Prostate gland (tissue), 2 donors: ENCODE results near the gene EIF3B. TPM values are rescaled to one million over a fixed set of nuclear protein-coding genes. Genes with fewer than 3 reads are reported as not detected.

Experiments
- DNase-seq: peaks from one replicate; pipeline ENCODE4 v3.0.0-alpha.2; 2019; ENCODE audit warnings: low spot score
- H3K27ac ChIP-seq, 2 donors: fragments of 200-600 bp; sonication (generic); 2 replicates each; pipeline ENCODE4 v1.5.1; 2017 to 2019
- H3K27me3 ChIP-seq: fragments of 200-600 bp; sonication (generic); replicated peaks from 2 replicates; pipeline ENCODE4 v1.5.1; 2019; ENCODE audit not compliant: insufficient read depth
- H3K36me3 ChIP-seq, 2 donors: fragments of 200-600 bp; sonication (generic); 1 replicate in 1 of 2; 2 replicates in 1 of 2; pipeline versions ENCODE4 v1.5.1 to v1.8.1; 2017 to 2019
- H3K4me1 ChIP-seq: fragments of 200-600 bp; sonication (generic); replicated peaks from 2 replicates; pipeline ENCODE4 v1.5.1; 2019
- H3K4me3 ChIP-seq, 2 donors: fragments of 200-600 bp; sonication (generic); 2 replicates each; pipeline ENCODE4 v1.5.1; 2017 to 2019
- H3K9me3 ChIP-seq: fragments of 200-600 bp; sonication (generic); 2 replicates; pipeline ENCODE4 v1.5.1; 2017
- POLR2A ChIP-seq: fragments of 450-650 bp; IDR thresholded peaks from one replicate; pipeline ENCODE4 v1.6.1; 2016; ENCODE audit warnings: antibody characterized with exemption, mild to moderate bottlenecking
- POLR2AphosphoS5 ChIP-seq: sonication (generic); formaldehyde crosslinking; IDR thresholded peaks from one replicate; pipeline ENCODE4 v1.6.1; 2017; ENCODE audit warnings: antibody characterized with exemption
- WGBS: methylation state at CpG from one replicate; pipeline ENCODE4 v1.1.5; 2018; 5-methylcytosine and 5-hydroxymethylcytosine counted together
- intact Hi-C: fragments of 100-400 bp; cut with DNase I; formaldehyde crosslinking; loops from one replicate; pipeline ENCODE4 v1.14.2; 2022
- total RNA-seq, 2 donors: library from RNA; depleted of rRNA; stranded (reverse); fragments of >200 nt; gene quantifications; one replicate each; pipeline ENCODE4 v1.1.0, GENCODE V29; 2016
- TF ChIP-seq, protein P1 (sequence below), 4 experiments: fragments of 200-600 bp in 2 of 4; fragments of 450-650 bp in 2 of 4; sonication (generic) in 2 of 4; IDR thresholded peaks; 1 replicate in 3 of 4; 2 replicates in 1 of 4; pipeline ENCODE4 v1.5.1; 2016 to 2019; ENCODE audit warnings: antibody characterized with exemption in 4 of 4, mild to moderate bottlenecking in 2 of 4, moderate library complexity in 2 of 4

Gene EIF3B
- total RNA-seq, 2 donors from 2014 or later, result 141 to 220 TPM

GRCh38 chr7:2350055-2350454 is 4.6 kb upstream of the EIF3B start:
- WGBS, result 86% methylated on average over 9 of the region's 9 CpGs
- intact Hi-C loops, result loop anchor here (5.0 to 10.0 kb wide), 2 partner anchors 52 to 775 kb away; partner anchors contain the start of genes CHST12 and PSMG3
- no peaks in the 10 kb centered on the region for H3K36me3 ChIP-seq

GRCh38 chr7:2350861-2351260 is 3.8 kb upstream of the EIF3B start:
- Histone ChIP-seq H3K36me3 (no peaks in the 10 kb centered on the region), H3K27ac (no peak overlapping the region), H3K4me1 (peaks cover 5% of the 10 kb centered on the region), H3K9me3 (no peaks in the 10 kb centered on the region), H3K4me3 (no peak overlapping the region), H3K27me3 (no peaks in the 10 kb centered on the region)
- intact Hi-C loops, result loop anchor here (5.0 to 10.0 kb wide), 2 partner anchors 51 to 776 kb away; partner anchors contain the start of genes CHST12 and PSMG3
- TF ChIP-seq, protein P1, sequence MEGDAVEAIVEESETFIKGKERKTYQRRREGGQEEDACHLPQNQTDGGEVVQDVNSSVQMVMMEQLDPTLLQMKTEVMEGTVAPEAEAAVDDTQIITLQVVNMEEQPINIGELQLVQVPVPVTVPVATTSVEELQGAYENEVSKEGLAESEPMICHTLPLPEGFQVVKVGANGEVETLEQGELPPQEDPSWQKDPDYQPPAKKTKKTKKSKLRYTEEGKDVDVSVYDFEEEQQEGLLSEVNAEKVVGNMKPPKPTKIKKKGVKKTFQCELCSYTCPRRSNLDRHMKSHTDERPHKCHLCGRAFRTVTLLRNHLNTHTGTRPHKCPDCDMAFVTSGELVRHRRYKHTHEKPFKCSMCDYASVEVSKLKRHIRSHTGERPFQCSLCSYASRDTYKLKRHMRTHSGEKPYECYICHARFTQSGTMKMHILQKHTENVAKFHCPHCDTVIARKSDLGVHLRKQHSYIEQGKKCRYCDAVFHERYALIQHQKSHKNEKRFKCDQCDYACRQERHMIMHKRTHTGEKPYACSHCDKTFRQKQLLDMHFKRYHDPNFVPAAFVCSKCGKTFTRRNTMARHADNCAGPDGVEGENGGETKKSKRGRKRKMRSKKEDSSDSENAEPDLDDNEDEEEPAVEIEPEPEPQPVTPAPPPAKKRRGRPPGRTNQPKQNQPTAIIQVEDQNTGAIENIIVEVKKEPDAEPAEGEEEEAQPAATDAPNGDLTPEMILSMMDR (IDR thresholded peaks at IDR 0.05), result no peak
- TF ChIP-seq POLR2A (no peak), POLR2AphosphoS5 (no peak)
- WGBS, result 90% methylated on average over 12 of the region's 12 CpGs
- no peak for DNase-seq

More at GRCh38 chr7:2350055-2350454, 4.6 kb upstream of the EIF3B start:
- peaks cover 5% of the 10 kb centered on the region for H3K4me1 ChIP-seq
- no peak for TF ChIP-seq POLR2AphosphoS5
- no peak for TF ChIP-seq POLR2A
- TF ChIP-seq, protein P1 (IDR thresholded peaks at IDR 0.05), result no peak
- no peak overlapping the region for H3K4me3 ChIP-seq
- DNase-seq, result no peak
- H3K27ac ChIP-seq, result no peak overlapping the region
- no peaks in the 10 kb centered on the region for H3K27me3 ChIP-seq
- H3K9me3 ChIP-seq, result no peaks in the 10 kb centered on the region

DNA sequence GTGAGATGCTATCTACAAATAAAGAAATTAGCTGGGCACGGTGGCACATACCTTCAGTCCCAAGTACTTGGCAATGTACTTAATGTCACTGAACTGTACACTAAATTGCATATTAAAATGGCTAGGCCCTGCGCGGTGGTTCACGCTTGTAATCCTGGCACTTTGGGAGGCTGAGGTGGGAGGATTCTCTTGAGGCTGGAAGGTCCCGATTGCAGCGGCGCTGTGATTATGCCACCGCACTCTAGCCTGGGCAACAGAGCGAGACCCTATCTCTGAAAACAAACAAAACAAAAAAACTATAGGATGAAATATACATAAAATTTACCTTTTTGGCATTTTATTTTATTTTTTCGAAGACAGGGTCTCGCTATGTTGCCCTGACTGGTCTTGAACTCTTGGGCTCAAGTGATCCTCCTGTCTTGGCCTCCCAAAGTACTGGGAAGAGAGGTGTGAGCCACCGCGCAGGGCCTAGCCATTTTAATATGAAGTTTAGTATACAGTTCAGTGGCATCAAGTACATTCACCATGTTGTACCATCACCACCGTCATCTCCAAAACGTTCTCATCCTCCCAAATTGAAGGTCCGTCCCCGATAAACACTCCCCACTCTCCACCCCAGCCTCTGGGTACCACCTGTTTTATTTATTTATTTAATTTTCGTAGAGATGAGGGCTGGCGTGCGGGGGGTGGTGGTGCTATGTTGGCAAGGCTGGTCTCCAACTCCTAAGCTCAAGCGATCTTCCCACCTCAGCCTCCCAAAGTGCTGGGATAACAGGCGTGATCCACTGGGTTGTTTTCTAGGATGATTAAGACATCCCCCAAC is 1.3 kb upstream of the EIF3B start:
- intact Hi-C loops, result loop anchor here (5.0 to 10.0 kb wide), 2 partner anchors 49 to 779 kb away; partner anchors contain the start of genes CHST12 and PSMG3
- WGBS, result 51% methylated on average over 22 of the region's 22 CpGs
- DNase-seq, result no peak
- Histone ChIP-seq H3K4me1 (peaks cover 5% of the 10 kb centered on the region), H3K9me3 (no peaks in the 10 kb centered on the region), H3K27ac (peak overlapping the region; percentile 99), H3K4me3 (peak overlapping the region; percentile 92 to 97), H3K36me3 (no peaks in the 10 kb centered on the region), H3K27me3 (no peaks in the 10 kb centered on the region)
- TF ChIP-seq POLR2A (no peak), POLR2AphosphoS5 (no peak)

DNA sequence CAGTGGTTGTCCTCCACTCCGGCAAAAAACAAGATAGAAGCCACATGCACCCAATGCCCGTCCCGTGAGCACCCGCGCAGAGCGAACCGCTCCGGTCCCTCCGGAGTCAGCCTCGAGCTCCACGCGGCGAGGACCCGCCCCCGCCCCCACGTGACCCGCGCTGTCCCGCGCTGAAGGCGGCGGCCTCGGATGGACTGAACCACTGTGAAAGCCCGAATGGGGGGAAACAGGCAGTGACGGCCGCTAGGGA is 766 bp upstream of the EIF3B start:
- H3K9me3 ChIP-seq, result no peaks in the 10 kb centered on the region
- peak overlapping the region; percentile 99 for H3K27ac ChIP-seq
- H3K27me3 ChIP-seq, result no peaks in the 10 kb centered on the region
- no peak for TF ChIP-seq POLR2A
- TF ChIP-seq POLR2AphosphoS5, result peak; percentile 69
- H3K4me3 ChIP-seq, result peak overlapping the region; percentile 92 to 97
- peak; percentile 85 for DNase-seq
- intact Hi-C loops, result loop anchor here (5.0 to 10.0 kb wide), 2 partner anchors 48 to 779 kb away; partner anchors contain the start of genes CHST12 and PSMG3
- under 1% methylated on average over 23 of the region's 26 CpGs for WGBS
- H3K4me1 ChIP-seq, result peaks cover 5% of the 10 kb centered on the region
- H3K36me3 ChIP-seq, result no peaks in the 10 kb centered on the region

DNA sequence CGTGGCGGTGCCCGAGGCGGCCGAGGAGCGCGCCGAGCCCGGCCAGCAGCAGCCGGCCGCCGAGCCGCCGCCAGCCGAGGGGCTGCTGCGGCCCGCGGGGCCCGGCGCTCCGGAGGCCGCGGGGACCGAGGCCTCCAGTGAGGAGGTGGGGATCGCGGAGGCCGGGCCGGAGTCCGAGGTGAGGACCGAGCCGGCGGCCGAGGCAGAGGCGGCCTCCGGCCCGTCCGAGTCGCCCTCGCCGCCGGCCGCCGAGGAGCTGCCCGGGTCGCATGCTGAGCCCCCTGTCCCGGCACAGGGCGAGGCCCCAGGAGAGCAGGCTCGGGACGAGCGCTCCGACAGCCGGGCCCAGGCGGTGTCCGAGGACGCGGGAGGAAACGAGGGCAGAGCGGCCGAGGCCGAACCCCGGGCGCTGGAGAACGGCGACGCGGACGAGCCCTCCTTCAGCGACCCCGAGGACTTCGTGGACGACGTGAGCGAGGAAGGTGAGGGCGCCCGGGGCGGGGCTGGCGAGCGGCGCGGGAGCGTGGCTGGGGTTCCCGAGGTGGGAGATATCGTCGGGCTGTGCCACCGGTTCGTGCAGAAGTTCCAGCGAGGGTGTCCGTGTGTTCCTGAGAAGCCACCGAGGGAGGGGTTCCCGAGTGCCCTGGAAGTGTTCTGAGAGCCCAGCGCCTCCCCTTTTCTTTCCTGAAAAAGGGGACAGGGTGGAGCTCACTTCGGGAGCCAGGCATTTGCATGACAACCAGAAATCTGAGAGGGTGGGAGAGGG is 495 bp downstream of the EIF3B start:
- WGBS, result under 1% methylated on average over 55 of the region's 92 CpGs
- DNase-seq, result no peak
- no peaks in the 10 kb centered on the region for H3K9me3 ChIP-seq
- peak overlapping the region; percentile 92 to 97 for H3K4me3 ChIP-seq
- intact Hi-C loops, result loop anchor here (5.0 to 10.0 kb wide), 2 partner anchors 47 to 780 kb away; partner anchors contain the start of genes CHST12 and PSMG3
- peaks cover 5% of the 10 kb centered on the region for H3K4me1 ChIP-seq
- peak overlapping the region; percentile 99 for H3K27ac ChIP-seq
- TF ChIP-seq POLR2A (no peak), POLR2AphosphoS5 (no peak)
- TF ChIP-seq, protein P1 (IDR thresholded peaks at IDR 0.05), result no peak
- H3K27me3 ChIP-seq, result no peaks in the 10 kb centered on the region
- no peaks in the 10 kb centered on the region for H3K36me3 ChIP-seq
